Hepatocyte (in vitro differentiated cells): ENCODE measurements around the gene IFNL3.

Source experiments
- EZH2 ChIP-seq: fragments of 200-600 bp; sonication (generic); IDR thresholded peaks from 2 replicates; pipeline ENCODE4 v1.6.1; 2016; ENCODE audit warnings: antibody characterized with exemption, mild to moderate bottlenecking, borderline replicate concordance
- EZH2phosphoT487 ChIP-seq: fragments of 200-600 bp; sonication (generic); IDR thresholded peaks from one replicate; pipeline ENCODE4 v1.6.1; 2018; ENCODE audit warnings: antibody characterized with exemption, mild to moderate bottlenecking, low read depth, moderate library complexity; ENCODE audit not compliant: unreplicated experiment, severe bottlenecking
- TF ChIP-seq, protein P1 (sequence below): fragments of 200-600 bp; sonication (generic); IDR thresholded peaks from 2 replicates; pipeline ENCODE4 v1.5.1; 2016; ENCODE audit warnings: antibody characterized with exemption, mild to moderate bottlenecking; ENCODE audit not compliant: poor library complexity

DNA sequence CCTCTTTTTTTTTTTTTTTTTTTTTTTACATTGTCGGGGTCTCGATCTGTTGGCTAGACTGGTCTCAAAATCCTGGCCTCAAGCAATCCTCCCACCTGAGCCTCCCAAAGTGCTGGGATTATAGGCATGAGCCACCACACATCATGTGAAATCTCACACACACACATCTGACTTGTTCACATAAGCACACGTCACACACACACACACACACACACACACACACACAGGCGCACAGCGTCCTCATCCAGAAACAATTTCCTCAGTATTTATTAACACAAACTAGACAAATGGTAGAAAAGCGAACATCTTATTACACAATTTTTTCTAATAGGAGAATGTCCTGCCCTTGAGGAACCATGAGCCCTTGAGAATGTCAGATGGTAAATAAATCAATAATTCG lies 35.6 kb downstream of the IFNL3 start:
- TF ChIP-seq, protein P1, sequence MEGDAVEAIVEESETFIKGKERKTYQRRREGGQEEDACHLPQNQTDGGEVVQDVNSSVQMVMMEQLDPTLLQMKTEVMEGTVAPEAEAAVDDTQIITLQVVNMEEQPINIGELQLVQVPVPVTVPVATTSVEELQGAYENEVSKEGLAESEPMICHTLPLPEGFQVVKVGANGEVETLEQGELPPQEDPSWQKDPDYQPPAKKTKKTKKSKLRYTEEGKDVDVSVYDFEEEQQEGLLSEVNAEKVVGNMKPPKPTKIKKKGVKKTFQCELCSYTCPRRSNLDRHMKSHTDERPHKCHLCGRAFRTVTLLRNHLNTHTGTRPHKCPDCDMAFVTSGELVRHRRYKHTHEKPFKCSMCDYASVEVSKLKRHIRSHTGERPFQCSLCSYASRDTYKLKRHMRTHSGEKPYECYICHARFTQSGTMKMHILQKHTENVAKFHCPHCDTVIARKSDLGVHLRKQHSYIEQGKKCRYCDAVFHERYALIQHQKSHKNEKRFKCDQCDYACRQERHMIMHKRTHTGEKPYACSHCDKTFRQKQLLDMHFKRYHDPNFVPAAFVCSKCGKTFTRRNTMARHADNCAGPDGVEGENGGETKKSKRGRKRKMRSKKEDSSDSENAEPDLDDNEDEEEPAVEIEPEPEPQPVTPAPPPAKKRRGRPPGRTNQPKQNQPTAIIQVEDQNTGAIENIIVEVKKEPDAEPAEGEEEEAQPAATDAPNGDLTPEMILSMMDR, result no peak
- TF ChIP-seq EZH2phosphoT487 (no peak), EZH2 (no peak)
